SK-N-SH treated with all-trans-retinoic acid at 6 μM for 48 hours (cell line): Measurements from ENCODE around the gene FAM124A.

Experiments
- SNAI2 ChIP-seq: fragments of 250-450 bp; sonication (Bioruptor Pico); IDR thresholded peaks from 2 replicates; pipeline ENCODE4 v1.5.0; 2020; ENCODE audit warnings: mild to moderate bottlenecking, moderate library complexity
- TOX ChIP-seq: fragments of 250-450 bp; sonication (Bioruptor Pico); IDR thresholded peaks from 2 replicates; pipeline ENCODE4 v1.8.0; 2021; ENCODE audit warnings: mild to moderate bottlenecking, moderate library complexity, borderline replicate concordance

DNA sequence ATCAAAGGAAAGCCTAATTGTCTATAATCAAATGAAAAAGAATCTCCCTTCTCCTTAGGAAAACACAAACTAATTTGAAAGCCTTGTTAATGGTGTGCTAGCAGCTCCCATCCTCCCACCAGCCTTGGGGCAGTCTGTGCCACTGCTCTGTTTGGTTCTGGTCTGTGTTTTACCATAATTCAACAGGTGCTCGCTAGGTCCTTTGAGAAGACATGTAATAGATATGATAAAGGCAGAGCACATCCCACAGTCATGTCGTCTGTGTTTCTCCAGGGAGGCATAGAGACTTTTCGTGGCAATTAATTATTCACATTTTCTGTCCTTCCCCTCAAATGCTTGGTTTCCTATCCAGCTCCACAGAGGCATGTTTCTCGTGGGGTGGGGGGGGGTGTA lies 23.8 kb downstream of the FAM124A start:
- TF ChIP-seq SNAI2 (CRISPR knock-in tag): no peak
- no peak for TF ChIP-seq TOX (CRISPR knock-in tag)
